ENCODE measurements around the gene PNMA1.

Gene PNMA1, protein sequence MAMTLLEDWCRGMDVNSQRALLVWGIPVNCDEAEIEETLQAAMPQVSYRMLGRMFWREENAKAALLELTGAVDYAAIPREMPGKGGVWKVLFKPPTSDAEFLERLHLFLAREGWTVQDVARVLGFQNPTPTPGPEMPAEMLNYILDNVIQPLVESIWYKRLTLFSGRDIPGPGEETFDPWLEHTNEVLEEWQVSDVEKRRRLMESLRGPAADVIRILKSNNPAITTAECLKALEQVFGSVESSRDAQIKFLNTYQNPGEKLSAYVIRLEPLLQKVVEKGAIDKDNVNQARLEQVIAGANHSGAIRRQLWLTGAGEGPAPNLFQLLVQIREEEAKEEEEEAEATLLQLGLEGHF

DNA sequence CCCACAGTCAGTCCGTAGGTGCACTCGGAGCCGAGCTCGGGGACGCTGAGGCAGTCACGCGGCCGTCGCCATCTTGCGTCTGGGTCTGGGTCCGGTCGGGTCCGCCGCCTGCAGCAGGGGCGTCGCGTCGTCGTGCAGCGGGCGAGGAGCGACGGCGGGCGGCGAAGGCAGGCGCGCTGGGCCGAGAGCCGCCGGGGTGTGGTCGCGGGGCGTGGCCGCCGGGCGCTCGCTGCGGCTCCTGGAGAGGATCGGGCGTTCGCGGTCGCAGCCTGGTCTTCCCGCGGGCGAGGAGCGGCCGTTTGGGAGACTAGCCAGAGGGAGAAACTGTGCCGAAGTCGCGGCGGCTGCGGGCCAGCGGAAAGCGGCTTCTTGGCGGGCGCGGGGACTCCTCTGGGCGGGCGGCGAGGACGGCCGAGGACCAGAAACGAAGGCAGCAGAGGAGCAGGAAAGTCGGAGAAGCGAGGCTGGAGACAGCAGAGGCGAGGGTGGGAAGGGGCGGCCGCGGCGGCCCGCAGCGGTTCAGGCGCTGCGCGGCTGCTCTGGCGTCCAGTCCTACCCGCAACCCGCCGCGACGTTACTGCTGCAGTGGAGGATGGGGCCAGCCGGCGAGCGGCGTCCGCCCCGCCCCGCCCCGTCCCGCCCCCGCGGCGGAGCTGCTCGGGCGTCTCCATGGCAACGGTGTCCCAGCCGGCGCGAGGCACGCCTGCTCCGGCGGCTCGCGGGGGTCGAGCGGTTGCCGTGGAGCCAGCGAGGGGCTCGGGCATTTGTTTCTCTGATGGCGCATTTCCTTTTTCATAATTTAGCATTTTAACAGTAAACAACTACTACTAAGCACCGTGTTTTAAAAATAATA is at the start of gene PNMA1:
TSS of gene PNMA1 (minus strand) at position 582 of the 853 bp plus-strand sequence. CDS start 745 bp downstream, outside the sequence.
- DNase-seq: peak; percentile 91

DNA sequence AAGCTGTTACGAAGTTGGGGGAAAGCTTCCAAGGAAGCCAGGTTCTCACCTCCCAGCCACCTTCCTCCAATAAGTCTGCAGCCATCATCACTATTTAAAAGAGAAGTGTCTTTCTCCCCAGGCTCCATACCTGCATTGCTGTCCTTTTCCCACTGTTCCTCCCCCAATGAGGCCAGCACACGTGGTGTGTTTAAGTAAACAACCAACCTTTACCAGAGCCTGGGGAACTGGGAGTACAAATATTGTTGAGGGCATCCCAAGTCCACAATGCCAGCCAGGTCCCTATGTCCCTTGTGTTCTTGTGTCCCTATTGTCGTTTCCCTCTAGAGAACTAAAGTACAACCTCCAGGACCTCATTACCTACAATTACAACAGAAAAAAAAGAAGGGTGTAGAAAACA is 49.2 kb upstream of the PNMA1 start:
- DNase-seq: no peak

DNA sequence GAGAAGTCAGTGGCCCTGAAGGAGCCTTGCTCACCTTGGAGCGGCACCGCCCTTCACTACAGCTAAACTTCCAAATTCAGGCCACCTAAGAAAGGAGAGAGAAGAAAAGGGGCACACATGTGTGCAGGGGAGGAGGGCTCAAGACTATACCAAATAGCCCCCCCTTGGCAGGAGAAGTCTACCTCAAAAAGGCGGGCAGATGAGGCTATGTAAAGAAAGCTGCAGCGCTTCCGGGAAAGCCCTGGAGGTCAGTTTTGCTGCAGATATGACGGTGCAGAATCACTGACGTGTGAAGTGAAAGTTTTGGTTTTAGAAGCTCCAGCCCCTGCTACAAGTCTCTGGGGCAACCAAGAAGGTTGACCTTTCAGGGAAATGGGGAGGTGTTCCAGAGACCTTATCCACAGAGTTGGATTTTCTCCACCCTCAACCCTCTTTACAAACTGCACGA is 48.2 kb upstream of the PNMA1 start:
- peak; percentile 70 for DNase-seq

DNA sequence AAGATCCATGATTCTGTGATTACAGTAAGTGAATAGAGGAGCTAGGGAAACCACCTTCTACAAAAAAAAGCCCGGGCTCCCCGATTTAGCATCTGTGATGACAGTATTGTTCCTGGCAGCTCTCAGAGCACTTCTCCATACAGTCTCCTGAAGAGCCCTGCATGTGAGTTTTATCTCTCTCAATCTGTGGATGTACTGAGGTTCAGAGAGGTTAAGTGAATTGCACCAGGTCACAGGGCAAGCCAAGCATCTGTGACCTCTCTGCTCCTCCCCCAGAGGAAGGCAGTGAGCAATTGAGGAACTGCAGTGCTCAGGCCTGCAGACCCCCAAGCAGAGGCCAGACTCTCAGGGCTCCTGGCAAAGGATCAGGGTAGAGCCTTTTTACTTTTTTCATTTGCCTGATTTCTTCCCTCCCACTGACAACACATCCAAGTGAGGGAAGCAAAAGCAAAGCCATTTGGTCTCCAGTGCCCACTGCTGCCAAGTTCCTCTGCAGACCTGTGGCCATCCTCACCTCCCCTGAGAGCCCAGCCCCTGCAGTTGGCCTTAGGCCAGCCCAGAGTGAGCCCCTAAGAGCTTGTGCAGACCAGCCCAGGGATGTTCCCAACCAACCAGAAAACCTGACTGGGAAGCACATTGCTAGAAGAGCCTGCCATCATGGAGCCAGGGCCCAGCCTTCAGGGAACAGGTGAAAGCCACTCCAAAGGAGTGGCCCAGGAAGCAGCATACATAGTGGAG is 47.6 kb upstream of the PNMA1 start:
- no peak for DNase-seq

DNA sequence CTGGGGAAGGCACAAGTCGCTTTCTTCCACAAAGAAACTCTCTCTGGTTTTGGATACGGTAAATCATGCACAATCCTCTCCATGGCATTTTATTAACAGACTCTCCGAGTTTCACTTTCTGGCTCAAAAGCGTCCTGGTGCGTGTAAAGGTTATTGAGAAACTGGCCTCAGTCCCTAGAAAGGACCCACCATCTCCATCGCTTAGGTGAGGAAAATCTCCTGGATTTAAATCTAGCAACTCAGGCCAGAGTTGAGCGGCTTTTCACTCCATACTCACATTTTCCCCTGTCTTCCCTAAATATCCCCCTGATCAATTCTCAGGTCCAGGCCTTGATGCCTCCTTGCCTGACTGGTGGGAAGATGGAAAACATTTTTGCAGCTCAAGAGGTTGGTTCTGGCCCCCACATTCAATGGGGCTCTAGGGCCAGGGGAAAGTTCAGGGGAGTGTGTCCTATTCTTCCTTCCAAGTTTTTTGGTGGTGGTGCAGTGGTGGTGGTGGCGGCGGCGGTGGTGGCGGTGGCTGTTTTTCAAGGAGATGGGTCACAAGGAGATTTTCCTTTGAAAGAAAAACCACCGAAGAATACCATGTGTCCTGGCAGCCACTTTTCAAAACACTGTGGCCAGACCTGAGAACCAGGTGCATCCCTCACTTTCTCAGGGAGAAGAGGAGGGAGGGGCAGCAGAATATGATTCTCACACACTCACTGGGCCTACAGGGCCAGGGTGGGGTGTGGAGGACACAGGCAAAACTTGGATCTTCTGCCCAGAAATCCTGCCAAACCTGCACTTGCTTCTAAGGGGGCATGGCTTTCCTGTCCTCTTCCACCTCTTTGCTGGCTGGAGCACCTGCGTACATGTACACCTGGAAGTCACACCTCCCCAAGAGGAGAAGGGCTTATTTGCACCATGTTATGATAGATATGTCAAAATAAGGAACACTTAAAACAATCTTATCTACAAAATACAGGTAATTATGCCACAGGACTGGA is 46.7 kb upstream of the PNMA1 start:
- no peak for DNase-seq

DNA sequence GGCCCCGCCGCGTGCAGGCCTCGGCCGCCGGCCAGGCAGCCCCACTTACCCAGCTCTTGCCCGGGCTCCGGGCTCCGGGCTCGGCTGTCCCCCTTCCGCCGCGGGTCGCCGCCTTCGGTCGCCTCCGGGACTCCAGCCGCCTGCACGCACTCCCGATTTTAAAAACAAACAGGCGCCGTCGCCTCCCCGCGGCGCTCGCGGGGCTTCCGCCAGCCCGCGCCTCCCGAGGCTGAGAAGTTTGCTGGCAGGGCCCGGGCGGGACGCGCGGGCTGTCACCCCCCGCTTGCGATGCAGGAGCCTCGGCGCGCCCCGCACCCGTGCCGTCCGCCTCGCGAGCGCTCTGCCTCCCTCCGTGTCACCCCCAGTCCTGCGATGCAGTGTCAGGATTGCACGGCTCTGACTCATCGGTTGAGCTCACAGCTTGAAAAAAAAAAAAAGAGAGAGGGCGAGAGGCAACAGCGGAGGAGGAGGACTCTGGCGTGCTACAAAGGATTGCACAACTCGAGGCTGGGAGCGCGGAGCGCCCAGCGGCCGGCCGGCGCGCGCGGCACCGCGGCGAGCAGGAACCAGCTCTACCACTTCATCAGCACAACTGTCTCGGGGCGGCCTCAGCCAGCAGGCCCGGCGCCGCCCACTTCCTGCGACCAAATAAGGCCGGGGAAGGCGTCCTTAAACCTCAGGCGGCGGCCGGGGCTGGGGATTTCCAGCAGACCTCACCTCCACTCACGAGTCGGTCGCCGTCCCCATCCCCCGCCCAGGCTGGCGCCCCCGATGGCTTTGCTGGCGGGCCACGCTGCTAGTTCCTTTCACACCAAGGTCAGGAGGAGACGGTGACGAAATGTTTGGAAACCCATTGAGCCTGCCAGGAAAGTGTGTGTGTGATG is 45.8 kb upstream of the PNMA1 start:
- DNase-seq: peak; percentile 98

DNA sequence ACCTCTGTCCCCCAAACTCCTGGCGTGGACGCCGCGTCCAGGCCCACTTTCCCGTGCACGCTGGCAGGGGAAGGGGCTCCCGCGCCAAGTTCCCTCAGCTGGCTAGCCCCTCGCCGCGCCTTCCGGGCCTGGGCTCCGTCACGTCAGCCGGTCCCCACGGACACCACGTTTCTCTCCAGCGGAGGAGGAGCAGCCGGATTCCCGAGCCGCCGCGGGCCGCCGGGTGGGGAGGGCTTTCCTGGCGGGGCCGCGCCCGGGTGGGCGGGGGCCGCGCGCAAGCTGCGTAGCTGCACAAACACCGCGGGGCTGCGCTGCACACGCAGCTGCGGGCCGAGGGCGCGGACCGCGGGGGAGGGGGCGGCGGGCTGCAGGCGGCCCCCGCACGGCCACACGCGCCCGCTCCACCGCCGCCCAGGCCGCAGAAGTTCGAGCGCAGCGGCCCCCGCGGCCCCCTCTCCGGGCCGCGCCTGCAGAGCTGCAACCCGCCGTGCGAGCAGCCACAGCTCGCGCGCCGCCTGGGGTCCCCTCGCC is 45.1 kb upstream of the PNMA1 start:
- DNase-seq: peak; percentile 59

DNA sequence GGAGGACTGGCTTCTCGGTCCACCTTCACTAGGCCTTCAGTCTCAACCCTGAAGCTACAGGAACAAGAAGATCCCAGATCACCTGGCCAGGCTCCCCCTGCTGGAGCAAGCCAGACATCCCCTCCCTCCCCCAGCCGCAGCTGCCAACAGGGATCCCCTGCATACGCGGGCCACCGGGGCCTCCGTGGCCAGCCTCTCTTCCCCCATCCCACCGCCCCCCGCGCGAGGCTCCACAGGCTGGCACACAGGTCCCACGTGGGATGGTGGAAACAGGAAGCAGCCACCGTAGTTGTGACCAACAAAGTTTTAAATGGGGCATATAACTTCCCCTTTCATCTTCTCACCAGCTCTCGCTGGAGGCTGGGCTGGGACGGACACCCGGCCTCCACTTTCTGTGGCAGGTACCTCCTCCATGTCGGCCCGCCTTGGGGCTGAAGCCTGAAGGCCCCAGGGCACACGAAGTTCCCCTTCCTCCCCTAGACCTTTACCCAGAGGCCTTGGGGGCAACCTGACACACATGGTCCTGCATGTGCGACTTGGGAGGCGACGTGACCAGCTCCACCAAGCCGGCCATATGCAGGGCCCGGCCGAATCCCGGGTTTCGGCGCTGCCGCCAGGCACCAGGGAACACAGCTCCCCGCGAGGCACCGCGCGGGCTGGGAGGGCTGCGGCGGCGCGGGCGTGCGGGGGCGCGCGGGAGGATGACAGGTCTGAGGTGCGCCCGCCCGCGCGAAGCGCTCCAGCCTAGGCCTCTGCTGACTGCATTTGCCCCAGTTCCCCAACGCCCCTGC is 44.4 kb upstream of the PNMA1 start:
- peak; percentile 82 for DNase-seq

DNA sequence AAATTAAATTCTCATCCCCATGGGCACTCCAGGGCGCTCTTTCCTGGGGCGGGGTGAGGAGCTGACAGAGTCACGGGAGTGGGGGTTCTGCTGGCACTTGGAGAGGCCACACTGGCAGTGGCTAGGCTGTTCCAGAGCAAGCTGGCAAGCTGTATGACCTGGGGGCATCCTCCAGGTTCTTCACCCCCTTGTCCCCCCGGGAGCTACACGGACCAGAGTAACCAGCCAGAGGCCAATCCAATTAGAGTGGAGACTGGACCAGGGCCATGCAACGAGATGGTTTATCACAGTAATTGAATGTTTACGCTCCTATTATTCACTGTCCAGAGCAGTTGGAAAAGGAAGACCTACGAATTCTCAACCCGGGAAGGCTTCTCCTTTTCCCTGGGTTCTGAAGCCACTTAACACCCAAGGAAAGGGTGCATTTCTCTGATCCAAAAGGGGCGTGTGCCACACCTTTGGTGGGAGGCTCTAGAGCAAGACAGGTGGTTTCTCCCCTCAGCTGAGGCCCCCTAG is 43.8 kb upstream of the PNMA1 start:
- no peak for DNase-seq

DNA sequence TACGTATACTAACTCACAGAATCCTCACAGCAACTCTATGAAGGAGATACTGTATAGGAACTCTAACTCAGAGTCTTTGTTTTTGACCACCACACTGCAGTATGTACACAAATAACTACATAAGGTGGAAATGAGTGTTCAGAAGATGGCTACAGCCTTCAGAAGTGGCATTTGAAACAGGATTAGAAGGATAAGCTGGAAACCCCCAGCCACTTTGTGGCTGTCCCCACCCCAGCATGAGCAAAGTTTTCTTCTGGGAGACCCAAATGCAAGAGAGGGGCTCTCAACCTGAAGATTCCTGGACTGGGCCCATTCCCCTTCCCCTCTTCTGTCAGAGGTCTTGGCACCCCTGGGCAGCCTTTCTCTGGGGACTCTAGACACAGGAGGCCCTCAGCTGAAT is 43.2 kb upstream of the PNMA1 start:
- DNase-seq: no peak

DNA sequence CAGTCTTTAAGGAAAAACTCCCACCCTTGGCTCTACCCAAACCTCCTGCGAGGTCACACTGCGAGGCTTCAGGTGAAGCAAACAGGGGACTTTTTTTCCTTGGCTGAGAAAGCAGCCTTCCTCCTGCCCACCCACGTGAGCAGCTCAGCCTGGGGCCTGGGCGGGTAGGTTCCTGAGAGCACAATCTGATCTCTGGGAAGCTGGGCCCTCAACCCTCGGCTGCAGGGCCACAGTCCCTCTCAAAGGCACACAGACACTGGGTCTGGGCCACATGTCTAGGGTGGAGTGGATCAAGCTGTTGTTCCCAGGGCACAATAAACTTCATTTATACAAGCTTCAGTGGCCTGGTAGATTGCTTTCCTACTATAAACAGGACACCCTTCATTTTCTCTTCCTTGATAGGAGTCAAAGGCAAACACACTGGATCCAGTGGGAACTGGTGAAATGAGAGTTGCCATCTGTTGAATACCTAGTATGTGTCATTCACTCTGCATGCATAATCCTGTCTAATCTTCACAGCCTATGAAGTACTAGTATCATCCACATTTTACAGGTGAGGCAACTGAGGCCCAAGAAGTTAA is 41.3 kb upstream of the PNMA1 start:
- DNase-seq: no peak

DNA sequence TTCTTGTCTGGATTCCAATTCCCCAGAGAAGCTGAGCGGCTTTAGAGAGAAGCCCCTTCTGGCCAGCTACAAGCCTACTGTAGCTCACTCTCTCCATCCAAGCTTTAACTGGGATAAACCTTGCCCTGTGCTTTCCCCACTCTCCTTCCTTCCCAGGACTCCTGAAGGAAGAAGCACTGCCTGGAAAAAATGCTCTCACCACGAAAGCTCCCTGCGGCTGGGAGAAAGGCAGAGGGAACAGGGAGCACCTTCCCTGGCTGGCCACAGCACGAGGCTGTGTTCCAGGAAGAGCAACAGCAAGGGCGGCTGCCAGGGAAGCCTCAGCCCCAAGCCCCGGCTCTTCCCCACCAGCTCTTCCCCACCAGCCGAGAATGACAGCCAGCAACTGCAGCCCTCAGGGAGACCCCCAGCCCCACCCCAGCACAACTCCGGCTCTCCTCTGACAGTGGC is 40.8 kb upstream of the PNMA1 start:
- no peak for DNase-seq

DNA sequence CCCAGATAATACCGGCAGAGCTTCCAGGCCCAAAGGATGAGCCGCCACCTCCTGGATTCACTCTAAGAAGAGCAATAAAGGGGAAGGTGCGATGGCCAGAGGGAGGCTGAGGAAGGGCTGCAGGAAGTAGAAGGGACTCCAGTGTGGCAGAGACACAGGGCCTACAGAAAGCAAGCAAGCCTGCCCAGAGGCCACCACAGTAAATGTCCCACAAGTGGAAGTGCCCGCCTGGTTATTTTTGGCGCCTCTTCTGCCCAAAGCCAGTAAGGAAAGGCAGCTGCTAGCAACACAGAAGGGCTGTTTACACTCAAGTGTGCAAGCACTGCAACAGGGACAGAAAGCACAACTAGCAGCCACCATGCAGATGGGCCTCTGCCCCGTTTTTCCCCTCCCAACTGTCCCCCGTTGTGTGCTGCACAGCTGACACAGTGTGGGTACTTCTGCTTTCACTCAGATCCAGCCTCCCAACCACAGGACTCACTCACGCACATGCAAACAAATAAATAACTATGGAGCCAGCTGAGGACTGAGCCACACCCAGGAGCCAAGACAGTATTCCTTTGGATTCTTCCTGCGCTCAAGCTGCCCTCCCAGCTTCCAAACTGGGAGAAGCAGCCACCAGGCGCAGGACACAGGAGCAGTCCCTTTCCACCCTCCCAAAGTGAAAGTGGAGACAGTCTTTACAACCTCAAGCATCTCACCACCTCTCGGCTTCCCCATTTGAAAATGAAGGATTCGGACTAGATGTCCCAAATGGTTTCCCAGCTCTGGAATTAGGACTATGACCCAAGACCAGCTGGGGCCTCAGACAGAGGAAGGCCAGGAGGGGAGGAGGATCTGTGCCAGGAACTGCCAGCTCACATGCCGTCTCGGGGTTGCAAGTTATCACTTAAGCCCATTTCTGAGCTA is 40.0 kb upstream of the PNMA1 start:
- DNase-seq: peak; percentile 73

DNA sequence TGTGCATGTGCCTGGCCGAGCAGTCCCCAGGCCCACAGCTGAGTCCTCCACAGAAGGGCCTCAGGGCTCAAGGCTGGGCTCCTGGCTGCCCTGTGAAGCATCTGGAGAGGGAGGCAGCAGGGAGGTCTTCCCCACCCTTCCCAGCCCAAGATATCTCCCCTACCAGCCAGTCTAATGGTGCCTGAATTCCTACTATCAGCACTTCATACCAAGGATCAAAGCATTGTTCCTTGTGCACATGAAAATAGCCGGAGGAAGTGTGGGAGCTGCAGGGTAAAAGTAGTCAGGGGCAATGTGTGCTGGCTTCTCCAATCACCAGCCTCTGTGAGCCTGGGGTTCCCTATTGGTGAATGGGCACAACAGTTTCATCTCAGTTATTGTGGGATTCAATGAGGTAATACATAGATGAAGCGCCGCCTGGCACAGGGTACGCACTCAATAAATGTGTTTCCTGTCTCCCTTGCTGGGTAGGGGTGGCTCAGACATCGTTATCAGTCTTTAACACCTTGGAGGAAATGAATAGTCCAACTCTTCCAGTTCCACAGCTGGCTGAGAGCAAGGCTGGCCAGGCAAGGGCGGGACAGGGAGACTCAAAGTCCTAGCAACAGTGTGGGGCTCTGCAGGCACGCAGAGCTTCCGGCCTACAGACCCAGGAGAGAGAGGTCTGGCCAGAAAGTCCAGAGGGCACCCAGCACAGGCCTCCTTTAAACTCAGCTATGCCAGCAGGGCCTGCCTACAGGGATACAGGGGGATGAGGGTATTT is 39.1 kb upstream of the PNMA1 start:
- no peak for DNase-seq

DNA sequence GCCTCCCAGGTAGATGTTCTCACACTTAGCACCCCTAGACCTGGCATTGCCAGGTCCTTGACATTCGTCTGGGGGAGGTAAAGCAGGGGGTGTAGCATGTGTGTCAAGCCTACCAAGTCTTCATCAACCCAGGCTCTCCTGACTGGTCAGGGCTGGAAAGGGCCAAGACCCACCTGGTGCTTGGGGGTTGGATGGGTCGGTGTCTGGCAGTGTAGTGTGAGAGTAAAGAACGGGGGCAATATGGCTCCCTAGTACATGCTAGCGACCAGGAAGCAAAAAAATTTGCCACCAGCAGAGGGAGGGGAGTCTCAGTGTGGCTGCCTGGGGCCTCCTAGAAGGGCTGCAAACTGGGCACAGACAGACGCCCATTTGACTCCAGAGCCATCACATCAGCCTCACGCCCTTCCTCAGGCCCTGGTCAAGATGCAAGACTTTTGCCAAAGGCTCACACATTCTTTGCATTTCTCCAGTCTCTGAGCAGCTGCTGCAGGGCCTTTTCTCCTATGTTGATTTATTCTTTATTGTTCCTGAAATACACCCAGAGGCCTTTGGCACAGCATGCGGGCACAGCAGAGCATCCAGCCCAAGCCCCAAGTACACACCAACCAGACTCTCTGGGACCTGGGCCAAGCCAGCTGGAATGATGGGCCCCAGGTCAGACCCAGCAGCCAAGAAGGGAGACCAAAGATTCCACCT is 38.3 kb upstream of the PNMA1 start:
- DNase-seq: no peak

DNA sequence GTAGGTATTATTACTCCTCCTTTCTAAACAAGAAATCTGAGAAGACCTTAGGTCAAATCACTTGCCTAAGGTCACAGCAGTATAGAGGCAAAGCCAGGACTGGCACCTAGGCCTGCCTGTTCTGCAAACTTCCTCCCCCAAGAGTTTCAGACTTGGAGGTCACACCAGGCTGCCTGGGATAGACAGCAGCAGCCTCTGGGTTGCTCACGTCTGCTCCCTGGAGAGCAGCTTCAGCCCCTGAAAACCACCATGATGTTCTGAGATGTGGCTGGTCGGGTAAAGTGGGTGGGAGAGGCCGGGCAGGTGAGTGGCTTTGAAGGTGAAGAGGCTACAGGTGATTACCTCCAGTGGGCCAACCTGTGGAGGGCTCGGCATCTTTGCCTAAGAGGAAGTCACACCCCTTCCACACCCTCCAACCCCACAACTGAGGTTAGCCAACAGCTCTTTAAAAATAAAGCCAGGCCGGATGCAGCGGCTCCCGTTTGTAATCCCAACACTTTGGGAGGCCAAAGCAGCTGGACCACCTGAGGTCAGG is 37.0 kb upstream of the PNMA1 start:
- no peak for DNase-seq

Data from stimulated activated CD8-positive, alpha-beta memory T cell treated with anti-CD3 and anti-CD28 coated beads, Interleukin-4, amount 100 ng/mL, for 48 hours (primary cell).